SH-SY5Y (cell line): ENCODE results near the gene TIMMDC1.

Experiments used
- GATA2 ChIP-seq: IDR thresholded peaks from 2 replicates; pipeline ENCODE4 v1.6.1; 2011; ENCODE audit warnings: mild to moderate bottlenecking, low read depth, low read length
- GATA3 ChIP-seq: IDR thresholded peaks from 2 replicates; pipeline ENCODE4 v1.6.1; 2011; ENCODE audit warnings: low read depth, mild to moderate bottlenecking, low read length, moderate library complexity

DNA sequence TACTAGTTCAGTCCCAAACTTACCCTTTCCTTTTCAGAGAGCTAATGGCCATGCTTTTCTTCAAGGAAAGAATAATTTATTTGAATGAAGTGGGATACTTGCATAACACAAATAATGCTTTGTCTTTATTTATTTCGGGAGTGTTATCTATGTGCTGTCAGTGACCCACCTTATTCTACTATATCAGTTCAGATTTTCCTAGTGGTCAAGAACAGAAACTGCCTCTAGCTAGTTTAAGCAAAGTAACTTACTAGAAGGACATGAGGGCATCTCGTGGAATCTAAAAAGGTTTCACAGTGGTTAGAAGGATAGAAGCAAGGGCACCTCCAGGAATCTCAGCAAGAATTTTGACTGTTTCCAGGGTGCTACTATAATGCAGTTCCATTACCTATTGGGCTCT, 3.8 kb upstream of the TIMMDC1 start:
- TF ChIP-seq GATA3, result no peak
- no peak for TF ChIP-seq GATA2
